ENCODE data around the gene ADGRG3.

The ADGRG3 gene

GRCh38 chr16:57668263-57668571, at the start of gene ADGRG3:
Gene ADGRG3 (plus strand): TSS chr16:57668306. CDS start chr16:57668348, 42 bp downstream.
- DNase-seq, result no peak

DNA sequence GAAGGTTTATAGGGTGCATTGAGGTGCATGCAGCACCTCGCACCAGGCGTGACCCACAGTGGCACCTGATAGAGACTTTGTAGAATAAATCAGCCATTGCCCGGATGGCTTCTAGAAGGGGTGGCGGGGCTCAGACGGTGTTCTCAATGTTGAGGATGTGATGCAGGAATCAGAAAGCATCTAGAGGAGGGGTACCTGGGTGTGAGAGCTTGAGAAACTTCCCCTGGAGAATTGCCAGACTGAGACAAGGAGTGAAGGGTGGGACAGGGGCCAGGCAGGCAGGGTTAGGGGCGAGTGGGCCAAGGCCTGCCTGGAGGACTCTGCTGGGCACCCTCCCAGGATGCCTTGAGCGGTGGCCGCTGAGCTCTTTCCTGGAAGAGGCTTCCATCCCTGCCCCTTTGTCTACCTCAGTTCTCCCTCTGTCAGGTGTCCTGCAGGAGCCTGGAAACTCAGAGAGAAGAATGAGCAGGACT, 48.9 kb upstream of the ADGRG3 start:
- DNase-seq, result peak; percentile 43

- peak; percentile 57 for DNase-seq
Measured at GRCh38 chr16:57619606-57620334, 48.3 kb upstream of the ADGRG3 start.

DNA sequence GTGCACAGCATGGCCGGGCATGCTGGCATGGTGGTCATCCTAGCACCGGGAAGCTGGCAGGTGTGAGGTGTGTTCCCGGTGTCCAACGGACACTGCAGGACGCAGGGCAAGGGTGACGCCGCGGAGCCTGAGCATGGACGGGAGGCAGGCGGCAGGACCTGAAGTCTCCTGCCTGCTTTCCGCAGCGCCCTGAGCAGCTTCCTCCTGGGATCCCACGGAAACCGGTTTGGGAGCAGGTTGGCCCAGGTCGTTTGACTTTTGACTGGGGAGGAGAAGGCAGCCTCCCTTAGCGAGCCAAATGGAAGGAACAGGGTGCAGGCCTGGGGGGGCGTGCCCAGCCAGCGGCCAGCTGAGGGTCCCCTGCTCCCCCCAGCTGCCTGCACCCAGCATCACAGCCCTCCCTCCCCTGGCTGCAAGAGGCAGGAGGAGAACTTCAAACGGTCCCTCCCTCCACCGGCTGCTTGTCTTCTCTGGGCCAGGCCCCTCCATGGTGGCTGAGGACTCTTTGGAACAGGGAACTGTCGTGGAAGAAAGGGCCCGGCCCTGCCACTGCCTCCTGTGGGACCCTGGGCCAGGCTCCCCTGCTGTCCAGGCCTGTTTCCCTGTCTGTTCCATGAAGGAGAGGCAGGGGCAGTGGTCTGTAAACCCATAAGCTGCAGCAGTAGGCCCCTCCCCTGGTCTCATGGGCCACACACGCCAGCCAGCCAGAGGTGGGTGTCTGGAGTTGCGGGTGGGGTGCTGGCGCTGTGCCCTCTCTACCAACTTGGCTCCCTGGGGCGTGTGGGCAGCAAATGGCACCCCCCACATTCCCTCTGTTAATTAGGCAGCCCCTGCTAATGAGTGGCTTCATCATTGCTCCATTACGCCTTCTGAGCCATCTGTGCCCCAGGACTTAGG, 47.5 kb upstream of the ADGRG3 start:
- DNase-seq, result peak; percentile 51

DNA sequence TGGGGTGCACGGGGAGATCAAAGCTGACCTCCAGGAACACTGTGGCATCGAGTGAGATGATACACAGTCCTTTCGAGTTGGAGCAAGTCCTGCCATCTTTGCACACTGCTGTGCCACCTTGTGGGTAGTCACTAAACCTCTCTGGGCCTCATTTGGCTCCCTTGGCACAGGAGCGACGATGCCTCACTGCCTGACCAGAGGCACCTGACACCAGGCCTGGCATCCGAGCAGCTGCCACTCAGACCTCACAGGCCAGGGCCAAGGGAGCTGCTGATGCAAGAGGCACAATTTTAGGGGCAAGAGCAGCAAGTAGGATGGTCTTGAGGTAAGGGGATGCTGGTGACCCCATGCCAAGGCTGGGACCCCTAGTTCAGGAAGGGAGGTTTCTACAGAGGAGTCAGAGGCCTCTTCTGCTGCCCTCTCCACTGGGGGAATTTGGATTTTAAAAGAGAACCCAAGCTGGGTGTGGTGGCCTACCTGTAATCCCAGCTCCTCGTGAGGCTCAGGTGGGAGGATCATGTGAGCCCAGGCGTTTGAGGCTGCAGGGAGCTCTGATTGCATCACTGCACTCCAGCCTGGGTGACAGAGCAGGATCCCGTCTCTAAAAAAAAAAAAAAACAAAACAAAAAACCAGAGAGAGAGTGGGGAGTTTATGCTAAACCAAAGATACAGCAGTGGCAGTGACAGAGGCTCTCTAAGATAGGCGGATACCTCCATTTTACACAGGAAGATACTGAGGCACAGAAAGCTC, 46.4 kb upstream of the ADGRG3 start:
- no peak for DNase-seq

- no peak for DNase-seq
Measured at GRCh38 chr16:57622361-57623250, 45.5 kb upstream of the ADGRG3 start.

- DNase-seq, result no peak
Measured at GRCh38 chr16:57623251-57624043, 44.7 kb upstream of the ADGRG3 start.

DNA sequence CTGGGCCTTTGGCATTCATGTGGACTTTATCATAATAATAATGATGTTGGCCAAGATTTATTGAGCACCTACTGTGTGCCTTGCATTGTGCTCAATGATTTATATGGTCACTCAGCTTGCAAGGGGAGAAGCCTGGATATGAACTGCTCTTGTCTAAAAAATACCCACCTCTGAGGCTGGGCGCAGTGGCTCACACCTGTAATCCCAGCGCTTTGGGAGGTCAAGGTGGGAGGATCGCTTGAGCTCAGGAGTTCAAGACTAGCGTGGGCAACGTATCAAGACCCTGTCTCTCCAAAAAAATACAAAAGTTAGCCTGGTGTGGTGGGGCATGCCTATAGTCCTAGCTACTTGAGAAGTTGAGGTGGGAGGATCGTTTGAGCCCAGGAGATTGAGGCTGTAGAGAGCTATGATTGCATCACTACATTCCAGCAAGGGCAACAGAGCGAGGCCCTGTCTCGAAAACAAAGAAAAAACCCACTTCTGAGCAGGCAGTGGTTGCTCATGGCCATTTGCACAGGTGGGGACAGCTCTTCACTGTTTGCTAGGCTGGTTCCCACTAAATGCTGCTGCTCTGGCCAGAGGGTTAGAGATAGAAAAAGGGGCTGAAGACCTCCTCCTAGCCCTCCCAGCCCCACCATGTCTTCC, 43.9 kb upstream of the ADGRG3 start:
- no peak for DNase-seq

- no peak for DNase-seq
Measured at GRCh38 chr16:57624806-57625500, 43.2 kb upstream of the ADGRG3 start.

DNA sequence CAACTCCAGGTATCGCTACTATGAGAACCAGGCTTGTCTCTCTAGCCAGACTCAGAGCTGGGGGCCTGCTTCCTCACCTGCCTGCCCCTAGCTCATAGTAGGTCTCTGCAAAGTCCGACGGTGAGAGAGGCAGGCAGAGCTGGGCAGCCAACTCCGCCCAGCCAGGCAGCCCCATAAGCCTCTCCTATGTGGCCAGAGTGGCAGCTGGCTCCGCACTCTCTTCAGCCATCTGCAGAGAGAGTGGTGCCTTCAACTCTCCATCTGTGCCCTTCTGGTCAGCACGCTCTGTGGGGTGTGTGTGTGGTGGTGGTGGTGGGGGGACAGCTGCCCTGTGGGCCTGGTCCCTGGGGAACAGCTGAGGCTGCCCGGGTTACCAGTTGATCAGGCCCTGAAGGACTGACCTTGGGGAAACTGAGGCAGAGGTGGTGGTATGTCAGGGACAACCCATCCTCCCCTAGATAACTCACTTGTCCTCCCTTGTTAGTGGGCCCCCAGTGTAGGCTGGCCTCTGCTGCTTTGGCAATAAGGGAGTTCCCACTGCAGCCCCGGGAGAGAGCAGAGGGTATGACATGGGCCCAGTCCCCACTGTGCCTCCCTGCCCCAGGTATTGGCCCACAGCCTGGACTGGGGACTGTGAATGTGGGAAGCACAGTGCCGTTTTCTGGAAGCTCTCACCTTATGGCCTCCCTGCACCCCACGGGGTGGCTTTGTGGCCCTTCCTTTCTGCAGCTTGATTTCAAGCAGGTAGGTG, 41.5 kb upstream of the ADGRG3 start:
- DNase-seq, result no peak

DNA sequence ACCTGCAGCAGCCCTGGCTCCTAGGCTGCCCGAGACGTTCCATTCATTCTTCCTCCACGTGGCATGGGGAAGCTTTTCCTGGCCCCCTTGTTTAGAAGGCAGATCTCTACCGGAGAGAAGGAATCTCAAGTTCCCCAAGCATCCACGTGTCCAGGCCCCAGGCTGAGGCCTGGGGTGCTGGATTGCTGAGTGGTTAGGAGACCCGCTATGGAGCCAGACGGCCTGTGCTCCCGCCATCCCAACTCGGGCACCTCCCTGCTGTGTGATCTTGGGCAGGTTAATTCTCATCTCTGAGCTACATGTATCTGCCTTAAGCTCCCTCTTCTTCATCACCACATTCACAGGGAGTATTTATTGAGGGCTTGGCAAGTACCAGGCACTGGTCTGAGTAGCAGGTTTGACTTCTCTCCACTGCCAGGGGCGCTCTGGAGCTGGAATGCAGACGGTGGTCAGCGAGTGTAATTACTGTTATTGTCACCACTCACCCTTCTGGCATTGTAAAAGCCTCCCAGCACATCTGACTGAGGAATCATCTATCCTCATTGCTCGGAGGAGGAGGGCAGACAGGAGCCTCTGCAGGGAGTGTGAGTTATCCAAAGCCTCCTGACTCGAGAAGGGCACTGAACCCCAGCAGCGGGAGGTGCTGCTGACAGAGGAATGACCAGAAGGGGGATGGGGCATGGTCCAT, 40.8 kb upstream of the ADGRG3 start:
- DNase-seq, result no peak

- peak; percentile 84 for DNase-seq
Measured at GRCh38 chr16:57628008-57628781, 39.9 kb upstream of the ADGRG3 start, which contains the start of gene ADGRG1. Gene ADGRG1 (plus strand): TSS chr16:57628630. CDS start chr16:57650288, 21,658 bp downstream.

- DNase-seq, result no peak
Measured at GRCh38 chr16:57628783-57629293, 39.3 kb upstream of the ADGRG3 start.

GRCh38 chr16:57629516-57630406, 38.3 kb upstream of the ADGRG3 start:
- DNase-seq, result no peak

DNA sequence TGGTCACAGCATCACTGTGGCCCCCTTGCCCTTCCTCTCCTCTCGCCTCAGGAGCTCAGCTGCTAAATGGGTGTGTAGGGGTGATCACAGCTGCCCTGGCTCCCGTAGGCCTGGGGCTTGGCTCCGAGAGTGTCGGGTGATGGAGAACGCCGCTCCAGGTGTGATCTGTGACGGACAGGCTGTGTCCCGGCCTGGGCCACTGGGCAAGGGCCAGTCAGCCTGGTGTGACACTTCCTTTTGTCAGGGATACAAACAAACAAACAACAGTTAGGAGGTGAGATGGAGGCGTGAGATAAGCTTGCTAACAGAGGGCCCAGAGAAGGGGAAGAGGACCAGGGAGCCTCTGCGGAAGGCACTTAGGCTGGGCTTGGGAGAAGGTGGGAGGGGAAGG, 37.7 kb upstream of the ADGRG3 start:
- DNase-seq, result no peak
